Hematopoietic multipotent progenitor cell treated with erythropoietin and hydrocortisone succinate and interleukin-3 and kit ligand, for 4 days (in vitro differentiated cells): ENCODE results near the gene RTP5.
"Not testable (repeated sequence)": the region's sequence is repeated elsewhere in the genome, so short reads cannot be mapped to it uniquely, and the experiment has no call there.

Experiments used
- DNase-seq: peaks from one replicate; pipeline ENCODE4 v3.0.0-alpha.2; 2015

The RTP5 gene

GRCh38 chr2:241904011-241904718 is 34.6 kb downstream of the RTP5 start:
- no peak for DNase-seq

- no peak for DNase-seq
These were observed 35.5 kb downstream of the RTP5 start for GRCh38 chr2:241904791-241905710.

DNA sequence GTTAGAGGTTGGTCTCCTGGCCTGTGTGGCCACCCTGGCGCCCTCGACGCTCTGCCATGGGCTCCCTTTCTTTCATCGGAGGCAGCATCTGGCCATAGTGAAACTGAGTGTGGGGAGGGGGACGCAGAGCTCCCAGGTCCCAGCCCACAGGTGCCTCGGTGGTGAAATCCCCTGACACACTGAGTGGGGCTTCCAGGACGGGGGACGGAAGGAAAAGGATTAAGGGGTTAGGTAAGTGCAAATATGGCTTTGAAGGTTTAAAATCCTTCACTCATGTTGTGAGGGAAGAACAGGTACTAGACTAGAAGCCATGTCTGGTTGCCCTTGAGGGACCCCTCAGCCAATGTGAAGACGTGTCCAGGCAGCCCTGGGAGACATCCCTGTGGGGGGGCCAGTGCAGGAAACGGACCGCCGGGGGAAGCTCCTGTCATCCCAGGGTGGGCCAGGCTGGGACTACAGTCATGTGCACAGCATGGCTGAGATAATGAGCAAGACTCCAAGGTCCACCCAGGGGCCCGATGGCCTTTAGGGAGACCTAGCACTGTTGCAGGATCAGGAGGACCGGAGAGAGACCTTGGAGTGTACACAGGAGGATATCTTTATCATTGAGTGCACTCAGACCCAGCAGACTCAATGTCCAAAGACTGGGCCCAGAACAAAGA is 36.3 kb downstream of the RTP5 start:
- DNase-seq: no peak

DNA sequence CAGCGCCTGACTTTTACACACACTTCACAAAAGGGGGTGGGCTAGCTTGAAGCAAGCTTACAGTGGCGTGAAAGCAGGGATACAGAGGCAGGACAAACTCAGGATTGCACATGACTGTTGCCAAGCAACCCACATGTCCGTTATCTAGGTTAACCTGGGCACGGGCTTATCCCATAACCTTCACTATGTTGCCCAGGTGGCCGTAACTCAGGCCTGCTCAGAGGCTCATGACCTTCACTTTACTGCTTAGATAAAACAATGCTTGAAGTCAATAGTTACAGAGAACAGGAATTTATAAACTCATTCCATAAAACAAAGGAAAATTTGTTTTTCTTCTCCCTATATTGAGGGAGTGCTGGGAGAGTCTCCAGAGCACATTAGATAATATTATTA is 36.8 kb downstream of the RTP5 start:
- not testable (repeated sequence) for DNase-seq

DNA sequence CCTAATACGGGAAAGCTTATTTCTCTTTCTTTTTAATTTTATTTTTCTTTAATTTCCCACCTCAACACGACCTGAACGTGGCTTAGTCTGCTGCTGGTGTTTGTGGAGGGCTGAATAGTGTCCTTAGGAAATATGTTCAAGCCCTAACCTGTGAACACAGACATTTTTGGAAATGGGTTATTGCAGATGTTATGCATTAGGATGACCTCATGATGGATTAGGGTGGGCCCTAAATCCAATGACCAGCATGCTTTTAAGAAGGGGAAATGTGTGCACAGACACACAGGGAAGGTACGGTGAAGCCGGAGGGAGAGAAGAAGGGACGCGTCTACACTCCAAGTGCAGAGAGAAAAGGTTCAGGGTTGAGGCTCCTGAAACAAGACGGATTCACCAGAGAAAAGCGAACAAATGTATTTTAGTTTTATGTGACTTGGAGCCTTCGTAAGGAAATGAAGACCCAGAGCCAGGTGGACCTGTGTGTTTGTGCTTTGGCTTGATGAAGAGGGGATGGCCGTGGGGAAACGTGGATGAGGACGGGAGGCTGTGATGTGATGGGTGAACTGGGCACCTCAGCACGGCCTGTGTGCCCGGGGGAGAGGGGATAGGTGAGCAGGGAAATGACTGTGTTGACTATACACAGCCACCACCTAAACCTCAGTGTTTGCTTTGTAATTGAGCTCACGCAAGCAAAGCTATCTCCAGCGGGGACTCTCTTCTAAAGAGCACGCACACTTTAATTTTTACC is 37.5 kb downstream of the RTP5 start:
- no peak for DNase-seq

DNA sequence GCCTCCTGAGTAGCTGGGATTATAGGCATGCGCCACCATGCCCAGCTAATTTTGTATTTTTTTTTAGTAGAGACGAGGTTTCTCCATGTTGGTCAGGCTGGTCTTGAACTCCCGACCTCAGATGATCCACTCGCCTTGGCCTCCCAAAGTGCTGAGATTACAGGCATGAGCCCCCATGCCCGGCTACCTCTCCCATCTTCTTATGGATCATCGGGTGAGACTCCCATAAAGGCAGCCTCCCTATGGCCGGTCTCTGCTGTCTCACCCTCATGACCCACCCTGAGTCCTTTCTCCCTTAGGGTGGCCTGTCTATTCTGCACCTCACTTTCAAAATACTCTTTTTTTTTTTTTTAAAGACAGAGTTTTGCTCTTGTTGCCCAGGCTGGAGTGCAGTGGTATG is 38.3 kb downstream of the RTP5 start:
- DNase-seq: not testable (repeated sequence)

- no peak for DNase-seq
These were observed 39.3 kb downstream of the RTP5 start for GRCh38 chr2:241908686-241909420.

DNA sequence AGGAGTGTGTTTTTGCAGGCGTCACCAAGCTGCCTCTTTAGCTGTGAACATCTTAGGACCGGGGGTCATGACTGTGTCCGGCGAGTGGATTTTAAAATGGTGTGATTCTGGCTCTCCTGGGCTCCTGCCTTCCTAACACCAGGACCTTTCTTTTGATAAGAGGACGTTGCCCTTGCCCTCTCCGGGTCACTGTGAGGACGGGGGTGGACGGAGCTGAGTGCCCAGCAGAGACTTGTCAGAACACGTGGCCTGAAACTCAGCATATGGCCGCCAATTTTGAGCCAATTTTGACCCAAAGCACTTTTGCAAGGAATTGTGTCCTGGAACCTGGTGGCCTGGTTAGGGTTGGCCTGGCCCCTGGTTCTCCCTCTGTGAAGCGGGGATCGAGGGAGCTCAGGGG is 40.2 kb downstream of the RTP5 start:
- no peak for DNase-seq

DNA sequence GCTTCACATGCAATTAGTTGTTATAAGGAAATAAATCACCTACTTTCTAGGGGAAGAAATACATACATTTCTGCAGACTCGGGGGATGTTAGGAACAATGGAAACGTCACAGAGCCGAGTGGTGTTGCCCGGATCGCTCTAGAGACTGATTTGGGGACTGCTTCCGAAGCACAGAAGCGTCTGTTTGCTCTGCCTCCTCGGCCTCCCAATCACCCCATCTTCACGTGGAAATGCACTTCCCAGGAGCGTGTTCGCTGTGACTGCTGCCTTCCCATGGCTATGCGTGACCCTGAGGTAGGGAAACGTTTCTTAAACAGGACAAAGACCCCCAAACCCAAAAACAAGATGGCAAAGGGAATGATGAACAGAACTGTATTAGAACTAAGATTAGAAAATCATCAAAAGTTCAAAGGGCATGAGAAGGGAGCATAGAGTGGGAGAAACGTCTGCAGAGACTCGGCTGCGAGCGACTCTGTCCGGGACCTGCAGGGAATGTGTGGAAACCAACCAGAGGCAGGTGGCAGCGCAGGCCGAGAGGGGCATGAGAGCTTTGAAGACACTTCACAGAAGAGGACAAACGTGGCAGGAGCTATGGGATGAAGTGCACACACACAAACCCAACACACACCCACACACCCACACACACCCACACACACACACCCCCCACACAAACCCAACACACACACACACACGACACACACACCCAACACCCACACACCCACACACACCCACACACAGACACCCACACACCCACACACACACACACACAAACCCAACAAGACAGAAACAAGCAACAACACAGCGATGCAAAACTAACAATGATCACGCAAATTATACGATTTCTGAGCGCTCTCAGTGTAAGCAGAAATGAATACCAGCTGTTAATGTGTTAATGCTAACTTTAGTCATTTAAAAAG is 41.3 kb downstream of the RTP5 start:
- DNase-seq: no peak

DNA sequence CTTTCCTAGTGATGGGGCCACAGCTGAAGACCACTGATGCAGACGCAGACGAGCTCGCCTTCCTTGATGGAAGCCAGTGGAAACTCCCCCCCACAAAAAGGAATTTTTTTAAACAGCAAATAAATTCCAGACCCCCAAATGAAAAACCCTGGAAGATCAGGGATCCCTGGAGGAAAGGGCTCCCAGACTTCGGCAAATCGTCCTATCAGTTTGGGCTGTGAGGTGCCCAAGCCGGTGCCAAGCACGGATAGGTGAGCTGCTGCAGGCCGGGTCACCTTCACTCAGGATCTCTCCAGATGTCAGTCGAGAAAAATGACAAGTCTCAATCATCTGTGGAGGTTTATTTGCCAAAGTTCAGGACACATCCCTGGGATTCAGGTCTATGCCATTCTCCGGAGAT is 42.0 kb downstream of the RTP5 start:
- DNase-seq: no peak

DNA sequence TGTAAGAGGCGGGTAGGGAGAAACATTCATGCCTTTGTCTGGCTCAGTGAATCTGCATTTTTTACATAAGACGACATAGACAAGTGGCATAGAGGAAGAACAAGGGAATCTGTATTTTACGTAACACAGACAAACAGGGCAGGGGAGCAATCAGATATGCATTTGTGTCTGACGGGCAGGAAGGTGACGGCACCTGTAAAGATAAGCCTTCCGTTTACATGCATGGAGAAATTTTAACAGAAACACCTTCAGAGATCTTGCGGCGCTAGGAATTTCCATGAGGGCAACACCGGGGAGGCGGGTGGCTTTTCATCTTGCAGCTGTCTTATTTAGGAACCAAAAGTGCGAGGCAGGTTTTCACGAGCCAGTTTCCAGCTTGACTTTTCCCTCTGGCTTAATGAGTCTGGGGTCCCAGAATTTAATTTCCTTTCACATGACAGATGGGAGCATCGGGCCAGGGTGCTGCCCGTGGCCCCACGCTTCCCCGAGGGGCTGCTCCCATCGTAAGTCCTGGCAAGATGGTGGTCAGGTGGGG is 42.6 kb downstream of the RTP5 start:
- no peak for DNase-seq

- DNase-seq: no peak
These were observed 44.2 kb downstream of the RTP5 start for GRCh38 chr2:241913703-241914102.

GRCh38 chr2:241914542-241914941 is 45.0 kb downstream of the RTP5 start:
- DNase-seq: no peak

DNA sequence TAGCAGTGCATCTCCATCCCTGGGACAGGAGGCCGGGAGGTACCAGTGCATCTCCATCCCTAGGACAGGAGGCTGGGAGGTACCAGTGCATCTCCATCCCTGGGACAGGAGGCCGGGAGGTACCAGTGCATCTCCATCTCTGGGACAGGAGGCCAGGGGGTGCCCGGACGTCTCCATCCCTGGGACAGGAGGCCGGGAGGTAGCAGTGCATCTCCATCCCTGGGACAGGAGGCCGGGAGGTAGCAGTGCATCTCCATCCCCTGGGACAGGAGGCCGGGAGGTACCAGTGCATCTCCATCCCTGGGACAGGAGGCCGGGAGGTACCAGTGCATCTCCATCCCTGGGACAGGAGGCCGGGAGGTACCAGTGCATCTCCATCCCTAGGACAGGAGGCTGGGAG is 52.1 kb downstream of the RTP5 start:
- DNase-seq: not testable (repeated sequence)

GRCh38 chr2:241922411-241922810 is 52.9 kb downstream of the RTP5 start:
- DNase-seq: no peak

- not testable (repeated sequence) for DNase-seq
These were observed 53.5 kb downstream of the RTP5 start for GRCh38 chr2:241922816-241923601.
